Retinal pigment epithelial cell (primary cell): ENCODE results near the gene CCDC196.
"Not testable (repeated sequence)": the region's sequence is repeated elsewhere in the genome, so short reads cannot be mapped to it uniquely, and the experiment has no call there.

ENCODE experiments used
- DNase-seq: peaks from one replicate; pipeline ENCODE4 v3.0.0-alpha.2; 2010; ENCODE audit warnings: low read depth
- H3K4me3 ChIP-seq: 2 replicates; pipeline ENCODE4 v1.5.1; 2011; ENCODE audit warnings: mild to moderate bottlenecking, low read length, control low read depth, moderate library complexity
- CTCF ChIP-seq: conservative IDR thresholded peaks from 2 replicates; pipeline ENCODE4 v1.5.1; 2011; ENCODE audit warnings: low read depth, low read length, control low read depth, inconsistent platforms

The CCDC196 gene

DNA sequence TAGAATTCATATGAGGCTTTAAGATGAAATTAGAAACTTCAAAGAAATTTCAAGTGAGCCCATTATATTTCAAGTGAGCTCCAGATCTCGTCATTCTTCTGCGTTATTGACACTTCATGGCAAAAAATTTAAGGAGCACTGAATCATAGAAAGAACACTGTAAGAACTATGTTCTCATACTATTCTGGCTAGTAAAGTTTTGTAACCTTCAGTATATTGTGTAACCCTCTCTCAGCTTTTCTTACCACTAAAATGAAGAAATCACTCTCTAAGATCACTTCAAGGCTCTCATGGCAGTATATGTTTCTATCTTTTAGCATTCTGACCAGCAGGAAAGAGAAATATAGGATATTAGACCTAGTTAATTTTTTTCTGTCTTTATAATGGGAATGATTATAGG is 28.0 kb downstream of the CCDC196 start:
- TF ChIP-seq CTCF: no peak
- no peak overlapping the region for H3K4me3 ChIP-seq
- no peak for DNase-seq

DNA sequence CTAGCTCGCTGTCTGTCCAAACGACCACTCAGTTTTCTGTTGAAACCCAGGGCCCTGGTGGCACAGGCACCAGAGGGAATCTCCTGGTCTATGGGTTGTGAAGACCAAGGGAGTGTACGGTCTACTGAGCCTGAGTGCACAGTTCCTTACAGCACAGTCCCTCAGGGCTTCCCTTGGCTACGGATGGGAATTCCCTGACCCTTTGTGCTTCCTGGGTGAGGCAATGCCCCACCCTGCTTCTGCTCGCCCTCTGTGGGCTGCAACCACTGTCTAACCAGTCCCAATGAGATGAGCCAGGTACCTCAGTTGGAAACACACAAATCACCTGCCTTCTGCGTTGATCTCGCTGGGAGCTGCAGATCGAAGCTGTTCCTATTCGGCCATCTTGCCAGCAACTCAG is 44.4 kb downstream of the CCDC196 start:
- DNase-seq: no peak
- no peak overlapping the region for H3K4me3 ChIP-seq
- TF ChIP-seq CTCF: no peak

- TF ChIP-seq CTCF: no peak
- DNase-seq: no peak
- H3K4me3 ChIP-seq: no peak overlapping the region
Observed at GRCh38 chr14:66539034-66539433, 52.9 kb downstream of the CCDC196 start.

GRCh38 chr14:66540038-66540437 is 53.9 kb downstream of the CCDC196 start:
- no peak for DNase-seq
- no peak overlapping the region for H3K4me3 ChIP-seq
- no peak for TF ChIP-seq CTCF

DNA sequence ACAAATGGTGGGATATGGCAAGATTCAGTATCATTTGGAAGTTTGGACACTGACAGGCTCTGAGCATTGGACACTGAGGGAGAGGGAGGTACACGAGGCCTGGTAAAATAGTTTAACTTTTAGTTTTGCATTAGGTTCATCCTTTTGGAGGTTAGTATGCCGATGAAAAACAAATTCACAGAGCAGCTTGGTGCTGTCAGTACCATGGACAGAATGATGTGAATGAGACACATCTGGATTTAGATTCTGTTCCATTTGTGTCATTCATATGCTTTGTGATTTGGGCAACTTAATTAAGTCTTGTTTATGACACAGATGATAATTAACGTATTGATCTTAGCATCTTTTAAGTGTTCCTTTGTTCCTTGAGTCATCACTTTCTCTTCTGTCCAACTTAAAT is 55.5 kb downstream of the CCDC196 start:
- H3K4me3 ChIP-seq: no peak overlapping the region
- DNase-seq: no peak
- no peak for TF ChIP-seq CTCF

DNA sequence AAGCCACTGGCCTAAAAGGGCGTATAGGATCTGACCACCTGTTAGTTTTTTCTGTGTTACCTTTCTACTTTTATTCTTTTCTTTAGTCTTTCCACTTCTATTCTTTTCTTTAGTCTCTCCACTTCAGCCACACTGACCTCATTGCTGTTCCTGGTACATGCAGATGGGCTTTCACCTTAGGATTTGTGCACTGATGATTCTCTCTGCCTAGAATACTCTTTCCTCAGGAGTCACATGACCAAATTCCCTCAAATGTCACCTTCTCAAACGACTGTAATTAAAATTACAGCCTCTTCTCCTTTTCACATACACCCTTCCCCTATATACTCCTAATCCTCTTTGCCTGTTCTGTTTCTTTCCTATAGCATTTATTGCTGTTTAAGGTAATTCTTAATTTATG is 57.8 kb downstream of the CCDC196 start:
- TF ChIP-seq CTCF: no peak
- DNase-seq: no peak
- no peak overlapping the region for H3K4me3 ChIP-seq

DNA sequence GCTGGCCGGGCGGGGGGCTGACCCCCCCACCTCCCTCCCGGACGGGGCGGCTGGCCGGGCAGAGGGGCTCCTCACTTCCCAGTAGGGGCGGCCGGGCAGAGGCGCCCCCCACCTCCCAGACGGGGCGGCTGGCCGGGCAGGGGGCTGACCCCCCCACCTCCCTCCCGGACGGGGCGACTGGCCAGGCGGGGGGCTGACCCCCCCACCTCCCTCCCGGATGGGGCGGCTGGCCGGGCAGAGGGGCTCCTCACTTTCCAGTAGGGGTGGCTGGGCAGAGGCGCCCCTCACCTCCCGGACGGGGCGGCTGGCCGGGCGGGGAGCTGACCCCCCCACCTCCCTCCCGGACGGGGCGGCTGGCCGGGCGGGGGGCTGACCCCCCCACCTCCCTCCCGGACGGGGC is 59.0 kb downstream of the CCDC196 start:
- not testable (repeated sequence) for H3K4me3 ChIP-seq, DNase-seq

- not testable (repeated sequence) for H3K4me3 ChIP-seq, DNase-seq
Observed at GRCh38 chr14:66545751-66546150, 59.6 kb downstream of the CCDC196 start.
